Sigmoid colon (tissue), 7 donors: ENCODE data around the gene CARD9. TPM values are rescaled to one million over a fixed set of nuclear protein-coding genes. Genes with fewer than 3 reads are reported as not detected.

ENCODE experiments used
- DNase-seq: peaks from one replicate; pipeline ENCODE4 v3.0.0-alpha.2; 2019
- H3K27ac ChIP-seq, 4 donors: fragments of 200-600 bp; sonication (generic); one replicate each; pipeline ENCODE4 v1.5.1; 2016 to 2019; ENCODE audit warnings: mild to moderate bottlenecking in 1 of 4
- H3K27me3 ChIP-seq, 3 donors: fragments of 200-600 bp; sonication (generic); one replicate each; pipeline ENCODE4 v1.5.1; 2019; ENCODE audit warnings: mild to moderate bottlenecking in 1 of 3
- H3K36me3 ChIP-seq, 4 donors: fragments of 200-600 bp; sonication (generic); one replicate each; pipeline ENCODE4 v1.5.1; 2016 to 2019
- H3K4me1 ChIP-seq, 4 donors: fragments of 200-600 bp; sonication (generic); one replicate each; pipeline ENCODE4 v1.5.1; 2017 to 2019
- H3K4me3 ChIP-seq, 4 donors: fragments of 200-600 bp; sonication (generic); one replicate each; pipeline ENCODE4 v1.5.1; 2017 to 2019; ENCODE audit warnings: mild to moderate bottlenecking in 2 of 4, moderate library complexity in 1 of 4
- H3K9me3 ChIP-seq, 4 donors: fragments of 200-600 bp in 3 of 4; sonication (generic) in 3 of 4; one replicate each; pipeline versions ENCODE4 v1.5.1 to v1.6.1; 2013 to 2019
- CTCF ChIP-seq, 4 experiments: fragments of 450-650 bp in 3 of 4; fragments of 200-600 bp in 1 of 4; IDR thresholded peaks; one replicate each; pipeline ENCODE4 v1.5.1; 2016 to 2019; ENCODE audit warnings: antibody characterized with exemption in 4 of 4, mild to moderate bottlenecking in 3 of 4, moderate library complexity in 2 of 4
- EP300 ChIP-seq, 4 donors: sonication (generic); formaldehyde crosslinking; IDR thresholded peaks; one replicate each; pipeline ENCODE4 v1.6.1; 2017; ENCODE audit warnings: antibody characterized with exemption in 4 of 4
- POLR2A ChIP-seq, 2 donors: fragments of 450-650 bp; IDR thresholded peaks; one replicate each; pipeline ENCODE4 v1.6.1; 2016; ENCODE audit warnings: antibody characterized with exemption in 2 of 2, mild to moderate bottlenecking in 2 of 2, moderate library complexity in 2 of 2
- POLR2AphosphoS5 ChIP-seq, 4 donors: sonication (generic); formaldehyde crosslinking; IDR thresholded peaks; one replicate each; pipeline ENCODE4 v1.6.1; 2017; ENCODE audit warnings: antibody characterized with exemption in 4 of 4
- WGBS, 2 donors: extraction: QIAGEN DNeasy Blood & Tissue Kit; methylation state at CpG; one replicate each; pipeline ENCODE4 v1.1.7; 2013; 5-methylcytosine and 5-hydroxymethylcytosine counted together
- intact Hi-C: fragments of 100-400 bp; cut with DNase I; formaldehyde crosslinking; loops from one replicate; pipeline ENCODE4 v1.15.1; 2023
- polyA plus RNA-seq, 3 donors: library from polyadenylated mRNA; stranded (reverse); fragments of 200-250 nt; gene quantifications; one replicate each; pipeline ENCODE4 v1.2.3, GENCODE V29; 2013
- total RNA-seq, 4 donors: library from RNA; depleted of rRNA; stranded (reverse); fragments of >200 nt; gene quantifications; one replicate each; pipeline ENCODE4 v1.1.0, GENCODE V29; 2016
- donor health status: healthy with polysubstance abuse.
- donor health status: Bipolar disorder and iron deficiency.
- donor health status: healthy.

Gene CARD9
- total and polyA plus RNA-seq, 7 donors: 1.5 to 6.9 (median 2.3) TPM

DNA sequence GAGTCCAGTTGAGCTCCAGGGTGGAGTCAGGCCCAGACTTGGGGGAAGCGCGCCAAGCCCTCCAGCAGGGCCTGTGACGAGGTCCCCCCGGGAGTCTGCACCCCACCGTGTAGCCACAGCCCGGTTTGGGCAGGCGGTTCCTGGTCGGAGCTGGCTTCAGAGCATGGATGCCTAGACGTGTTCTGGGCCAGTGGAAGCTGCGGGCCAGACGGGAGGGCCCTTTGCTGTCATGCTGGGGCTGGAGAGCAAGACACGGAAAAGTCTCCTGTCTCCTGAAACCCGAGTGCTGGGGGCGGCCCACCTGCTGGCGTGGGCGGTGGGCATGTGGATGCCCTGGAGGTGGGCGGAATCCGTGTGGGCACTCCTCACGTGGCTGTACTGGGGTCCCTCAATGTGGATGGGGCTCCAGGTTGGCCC, 44.2 kb downstream of the CARD9 start:
- intact Hi-C loops: loop anchor here (5.0 to 10.0 kb wide), 2 partner anchors 33 to 316 kb away; partner anchors contain the start of gene DNLZ
- no peaks in the 10 kb centered on the region for H3K9me3 ChIP-seq
- H3K27me3 ChIP-seq: no peaks in the 10 kb centered on the region
- peaks cover 0 to under 1% (median 0%) of the 10 kb centered on the region in 4 donors for H3K36me3 ChIP-seq
- peak overlapping the region in 3 of 4 donors; percentile 74 to 79 (median 76) for H3K27ac ChIP-seq
- peak overlapping the region in 2 of 4 donors; percentile 68 to 84 for H3K4me3 ChIP-seq
- 69 to 80% methylated on average over 19 of the region's 19 CpGs for WGBS, 2 donors
- peaks cover 0 to 37% (median 28%) of the 10 kb centered on the region in 4 donors for H3K4me1 ChIP-seq
- TF ChIP-seq POLR2AphosphoS5 (IDR thresholded peaks at IDR 0.05) (no peak), POLR2A (IDR thresholded peaks at IDR 0.05) (no peak), CTCF (IDR thresholded peaks at IDR 0.05) (no peak), EP300 (IDR thresholded peaks at IDR 0.05) (no peak)
- no peak for DNase-seq

- Histone ChIP-seq H3K4me3 (peak overlapping the region; percentile 50 to 84 (median 72)), H3K36me3 (no peaks in the 10 kb centered on the region), H3K4me1 (peaks cover 0 to 37% (median 28%) of the 10 kb centered on the region in 4 donors), H3K27me3 (no peaks in the 10 kb centered on the region), H3K9me3 (no peaks in the 10 kb centered on the region), H3K27ac (peak overlapping the region; percentile 74 to 79 (median 78))
- intact Hi-C loops: loop anchor here (5.0 to 10.0 kb wide), 2 partner anchors 34 to 316 kb away; partner anchors contain the start of gene DNLZ
- TF ChIP-seq POLR2AphosphoS5 (IDR thresholded peaks at IDR 0.05) (peak in 1 of 4 donors; percentile 5), CTCF (IDR thresholded peaks at IDR 0.05) (no peak)
- WGBS, 2 donors: 34 to 48% methylated on average over 15 of the region's 15 CpGs
- DNase-seq: peak; percentile 69
Measured at GRCh38 chr9:136328622-136329041, 44.8 kb downstream of the CARD9 start.

- no peak for TF ChIP-seq POLR2AphosphoS5 (IDR thresholded peaks at IDR 0.05)
- no peak for TF ChIP-seq POLR2A (IDR thresholded peaks at IDR 0.05)
- no peak for TF ChIP-seq CTCF (IDR thresholded peaks at IDR 0.05)
- TF ChIP-seq EP300 (IDR thresholded peaks at IDR 0.05): no peak
- peaks cover 0 to 37% (median 28%) of the 10 kb centered on the region in 4 donors for H3K4me1 ChIP-seq
- intact Hi-C loops: loop anchor here (5.0 to 10.0 kb wide), 2 partner anchors 34 to 317 kb away; partner anchors contain the start of gene DNLZ
Measured at GRCh38 chr9:136328011-136328621, 45.4 kb downstream of the CARD9 start.

DNA sequence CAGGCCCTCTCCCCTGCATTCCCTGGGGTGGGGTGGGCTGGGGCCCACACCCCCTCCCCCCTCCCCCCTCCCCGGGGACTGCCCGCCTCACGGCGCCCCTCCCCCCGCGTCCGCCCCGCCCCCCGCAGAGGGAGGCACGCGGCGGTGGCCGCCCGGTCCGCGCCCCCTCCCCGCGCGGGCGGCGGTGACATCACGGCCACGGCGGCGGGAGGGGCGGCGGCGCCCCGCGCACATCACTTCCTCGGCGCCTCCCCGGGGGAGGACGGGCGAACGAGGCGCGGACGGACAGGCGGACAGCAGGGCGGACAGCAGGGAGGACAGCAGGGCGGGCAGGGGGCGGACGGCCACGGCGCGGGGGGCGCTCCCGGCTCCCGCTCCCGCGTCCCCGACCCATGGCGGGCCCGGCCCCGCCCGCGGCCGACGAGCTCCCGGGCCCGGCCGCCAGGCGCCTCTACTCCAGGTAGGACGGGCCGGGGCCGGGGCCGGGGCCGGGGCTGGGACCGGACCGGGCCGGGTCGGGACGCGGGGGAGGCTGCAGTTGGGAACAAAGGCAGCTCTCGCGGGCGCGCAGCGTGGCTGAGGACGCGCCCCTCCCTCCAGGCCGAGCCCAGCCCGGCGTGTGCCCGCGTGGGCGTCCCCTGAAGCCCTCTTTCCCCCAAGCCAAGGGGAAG, 46.0 kb downstream of the CARD9 start, which contains the start of gene GPSM1:
Gene GPSM1 (plus strand): TSS at position 236 of the 671 bp plus-strand sequence. CDS start 157 bp downstream, at position 393.
- no peaks in the 10 kb centered on the region for H3K36me3 ChIP-seq
- no peaks in the 10 kb centered on the region for H3K27me3 ChIP-seq
- WGBS, 2 donors: 1% methylated on average over 86 of the region's 88 CpGs
- H3K27ac ChIP-seq: peak within 1 kb of the TSS; percentile 74 to 79 (median 78)
- peak; percentile 81 for DNase-seq
- TF ChIP-seq POLR2AphosphoS5 (IDR thresholded peaks at IDR 0.05) (peak in 3 of 4 donors; percentile 69 to 84 (median 73)), EP300 (IDR thresholded peaks at IDR 0.05) (no peak)
- intact Hi-C loops: loop anchor here (5.0 to 10.0 kb wide), 2 partner anchors 35 to 317 kb away; partner anchors contain the start of gene DNLZ
- no peaks in the 10 kb centered on the region for H3K9me3 ChIP-seq
- peaks cover 0 to 37% (median 28%) of the 10 kb centered on the region in 4 donors for H3K4me1 ChIP-seq
- H3K4me3 ChIP-seq: peak within 1 kb of the TSS; percentile 50 to 84 (median 72)

More at GRCh38 chr9:136328011-136328621, 45.4 kb downstream of the CARD9 start:
- Histone ChIP-seq H3K9me3 (no peaks in the 10 kb centered on the region), H3K27me3 (no peaks in the 10 kb centered on the region), H3K4me3 (peak overlapping the region; percentile 50 to 84 (median 72)), H3K27ac (peak overlapping the region; percentile 74 to 79 (median 78)), H3K36me3 (no peaks in the 10 kb centered on the region)
- WGBS, 2 donors: 26 to 29% methylated on average over 13 of the region's 13 CpGs
- no peak for DNase-seq
